Activated gamma-delta T cell treated with anti-CD3 and anti-CD28 coated beads, Interleukin-2, amount 50 U/mL, for 16 hours (primary cell): ENCODE results near the gene GALNT18.

Experiments
- DNase-seq: peaks from one replicate; pipeline ENCODE4 v3.0.0-alpha.2; 2020; ENCODE audit warnings: low read depth

GALNT18 gene

DNA sequence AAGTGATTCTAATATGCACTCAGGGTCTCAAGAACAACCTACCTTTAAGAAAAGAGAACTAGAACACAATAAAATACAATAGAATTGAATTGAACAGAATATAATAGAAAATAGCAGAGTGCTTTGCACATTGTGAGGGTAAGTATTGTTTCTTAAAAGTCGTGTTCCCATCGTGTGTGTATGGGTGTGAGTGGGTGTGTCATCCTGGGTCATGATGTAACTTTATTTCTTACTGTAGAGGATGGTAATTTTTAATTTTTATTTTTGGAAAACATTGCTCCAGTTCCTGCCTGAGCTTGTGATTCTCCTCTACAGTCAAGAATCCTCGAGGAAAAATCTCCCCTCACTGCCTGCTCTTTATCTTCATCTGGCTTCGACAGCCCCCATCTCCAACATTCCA is 193.1 kb downstream of the GALNT18 start:
- DNase-seq = no peak

DNA sequence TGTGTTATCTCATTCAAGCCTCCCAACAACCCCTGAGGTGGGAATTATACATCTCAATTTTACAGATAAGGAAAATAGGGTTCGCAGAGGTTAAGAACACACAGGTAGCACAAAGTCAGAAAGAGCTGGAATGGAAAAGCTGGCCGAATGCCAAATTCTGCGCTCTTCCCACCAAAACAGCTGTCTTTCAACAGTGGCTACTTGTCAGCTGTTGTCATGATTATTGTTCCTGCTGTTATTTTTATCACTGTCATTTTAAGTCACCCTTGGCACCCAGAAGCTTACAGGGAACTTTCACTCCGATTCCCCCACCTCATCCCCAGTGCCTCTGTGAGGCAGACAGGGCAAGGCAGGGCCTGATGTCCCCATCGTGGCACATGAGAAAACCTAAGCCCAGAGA is 194.3 kb downstream of the GALNT18 start:
- DNase-seq = no peak

DNA sequence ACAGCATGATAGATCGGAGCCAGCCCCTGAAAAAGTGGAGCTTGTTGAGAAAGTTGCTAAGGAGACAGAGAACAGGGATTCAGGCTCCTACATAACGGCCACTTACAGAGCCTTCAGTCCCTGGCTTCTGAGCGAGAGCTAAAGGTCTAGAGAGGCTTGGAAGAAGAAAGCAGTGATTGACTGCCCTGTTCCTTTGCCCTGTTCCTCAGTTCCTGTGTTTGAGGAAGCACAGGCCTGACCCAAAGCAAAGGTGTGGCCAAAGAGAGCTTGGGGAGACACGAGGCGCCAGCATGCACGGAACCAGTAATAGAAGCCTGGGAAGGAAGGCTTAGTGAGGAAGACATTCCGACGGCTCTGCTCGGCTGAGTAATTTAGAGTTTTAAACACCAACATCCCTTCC is 194.7 kb downstream of the GALNT18 start:
- no peak for DNase-seq

GRCh38 chr11:11426226-11426952 is 195.4 kb downstream of the GALNT18 start:
- no peak for DNase-seq

- DNase-seq = no peak
Measured at GRCh38 chr11:11425806-11426205, 196.0 kb downstream of the GALNT18 start.

DNA sequence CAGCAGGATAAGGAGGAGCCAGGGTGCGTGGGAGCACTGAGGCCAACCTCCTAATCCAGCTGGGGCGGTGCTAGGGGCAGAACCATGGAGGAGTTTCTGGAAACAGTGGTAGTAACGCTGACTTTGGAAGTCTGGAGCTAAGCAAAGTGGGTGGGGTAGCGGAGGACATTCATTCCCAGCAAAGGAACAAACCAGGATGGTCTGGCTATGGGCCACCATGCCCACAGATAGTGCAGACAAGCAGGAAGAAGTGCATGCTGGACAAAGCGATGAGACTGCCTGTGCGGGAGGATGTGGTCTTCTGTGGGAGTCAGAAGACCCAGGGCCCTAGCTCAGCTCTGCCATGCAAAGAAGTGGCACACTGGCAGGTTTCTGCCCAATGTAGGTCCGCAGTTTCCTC is 197.1 kb downstream of the GALNT18 start:
- DNase-seq = no peak

- DNase-seq = no peak
Measured at GRCh38 chr11:11422411-11423128, 199.2 kb downstream of the GALNT18 start.

DNA sequence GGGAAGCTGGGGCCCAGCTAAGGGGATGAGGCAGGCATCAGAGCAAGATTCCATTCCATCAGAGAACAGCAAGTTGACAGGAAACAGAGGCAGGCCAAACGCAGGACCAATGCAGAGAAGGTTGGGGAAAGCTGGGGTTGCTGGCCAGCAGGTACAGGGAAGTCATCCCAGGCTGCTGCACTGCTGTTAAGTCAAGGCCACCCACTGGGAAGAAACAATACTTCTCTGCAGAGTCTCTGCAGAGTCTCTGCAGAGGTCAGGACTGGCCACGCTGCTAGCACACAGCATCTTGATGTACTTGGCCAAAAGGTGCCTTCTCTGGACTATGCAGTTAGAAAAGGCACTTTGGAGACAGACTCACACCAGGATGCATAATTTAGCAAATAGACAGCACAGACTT is 200.3 kb downstream of the GALNT18 start:
- no peak for DNase-seq

DNA sequence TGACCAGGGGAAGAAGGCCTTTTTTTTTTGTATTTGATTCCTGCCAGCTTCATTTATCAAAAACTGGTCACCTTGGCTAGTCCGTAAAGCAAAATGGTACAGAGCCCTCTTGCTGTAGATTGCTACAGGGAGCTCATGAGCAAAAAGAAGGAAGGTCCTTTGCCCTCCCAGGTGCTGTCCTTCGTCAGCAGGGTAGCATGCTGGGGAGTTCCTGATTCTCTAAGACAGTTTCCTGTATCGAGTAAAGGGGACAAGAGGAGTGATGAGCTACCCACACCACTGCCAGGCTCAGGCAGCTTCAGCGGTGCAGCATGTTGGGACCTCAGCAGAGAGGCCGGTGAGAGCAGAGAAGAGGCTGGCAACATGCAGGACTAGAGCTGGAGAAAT is 200.9 kb downstream of the GALNT18 start:
- no peak for DNase-seq

DNA sequence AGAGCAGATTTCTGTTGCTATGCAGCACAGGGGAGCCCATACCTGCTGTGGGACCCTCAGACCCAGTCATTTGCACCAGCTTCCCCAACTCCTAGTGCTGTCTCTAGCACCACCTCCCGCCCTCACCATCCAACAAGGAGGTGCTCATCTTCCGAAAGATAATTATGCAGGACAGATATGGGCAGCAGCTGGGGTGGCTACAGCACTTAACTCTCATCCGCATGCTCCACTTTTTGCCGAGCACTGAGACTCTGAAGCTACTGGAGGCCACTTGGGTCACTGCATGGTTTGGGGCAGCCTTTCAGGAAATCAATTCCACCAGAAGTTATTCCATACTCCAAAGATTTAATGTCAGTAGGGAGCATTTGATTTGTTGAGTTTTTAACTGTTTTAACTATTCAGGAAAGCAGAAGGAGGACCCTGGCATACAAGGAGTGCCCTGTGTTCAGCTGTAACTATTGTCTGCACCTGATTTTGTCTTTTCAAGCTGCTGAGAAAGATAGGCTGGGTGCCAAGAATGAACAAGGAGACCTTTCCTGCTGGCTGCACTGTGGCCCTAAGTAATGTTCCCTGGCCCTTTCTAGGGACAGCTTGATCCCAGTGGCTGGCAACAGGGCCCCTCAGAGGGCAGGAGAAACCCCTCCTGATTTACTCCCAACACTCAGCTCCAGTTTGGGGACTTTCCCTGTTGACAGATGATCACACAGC is 201.5 kb downstream of the GALNT18 start:
- no peak for DNase-seq

GRCh38 chr11:11419747-11420146 is 202.1 kb downstream of the GALNT18 start:
- no peak for DNase-seq

GRCh38 chr11:11416917-11417316 is 204.9 kb downstream of the GALNT18 start:
- no peak for DNase-seq

DNA sequence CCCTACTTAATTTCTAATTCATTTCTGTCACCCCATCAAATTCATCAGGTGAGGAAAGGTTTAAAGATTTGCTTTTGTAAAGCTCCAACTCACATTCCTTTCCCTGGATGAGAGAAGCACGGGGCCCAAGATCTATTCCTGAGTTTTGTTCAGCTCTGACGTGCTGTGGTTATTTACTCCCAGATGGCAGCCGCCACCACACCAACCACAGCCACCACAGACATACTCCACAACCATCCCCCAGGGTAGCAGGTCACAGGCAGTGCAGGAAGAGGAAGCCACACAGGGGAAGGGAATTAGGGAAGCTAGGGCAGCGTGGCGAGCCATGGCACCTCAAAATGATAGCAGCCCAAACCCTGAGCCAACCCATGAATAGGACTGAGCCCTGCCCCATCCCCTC is 205.3 kb downstream of the GALNT18 start:
- no peak for DNase-seq

DNA sequence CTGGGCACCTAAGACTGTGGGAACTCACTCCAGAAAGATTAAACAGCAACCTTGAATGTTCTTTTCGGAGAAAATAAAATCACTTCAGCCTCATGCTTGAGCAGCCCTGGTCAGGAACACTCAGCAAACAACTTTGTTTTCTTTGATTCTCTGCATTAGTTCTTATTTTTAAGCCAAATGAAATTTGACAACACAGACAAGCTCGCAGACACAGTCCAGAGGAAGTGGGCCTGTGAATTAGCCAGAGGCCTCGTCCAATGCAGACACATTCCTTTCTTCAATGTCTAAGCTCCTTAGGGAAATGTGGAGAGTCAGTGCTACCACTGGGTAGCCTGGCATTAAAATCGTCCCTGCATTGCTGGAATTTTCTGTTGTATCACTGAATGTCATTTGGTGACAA is 205.9 kb downstream of the GALNT18 start:
- DNase-seq = no peak

GRCh38 chr11:11414996-11415395 is 206.8 kb downstream of the GALNT18 start:
- no peak for DNase-seq

- DNase-seq = no peak
Measured at GRCh38 chr11:11413776-11414175, 208.0 kb downstream of the GALNT18 start.

DNA sequence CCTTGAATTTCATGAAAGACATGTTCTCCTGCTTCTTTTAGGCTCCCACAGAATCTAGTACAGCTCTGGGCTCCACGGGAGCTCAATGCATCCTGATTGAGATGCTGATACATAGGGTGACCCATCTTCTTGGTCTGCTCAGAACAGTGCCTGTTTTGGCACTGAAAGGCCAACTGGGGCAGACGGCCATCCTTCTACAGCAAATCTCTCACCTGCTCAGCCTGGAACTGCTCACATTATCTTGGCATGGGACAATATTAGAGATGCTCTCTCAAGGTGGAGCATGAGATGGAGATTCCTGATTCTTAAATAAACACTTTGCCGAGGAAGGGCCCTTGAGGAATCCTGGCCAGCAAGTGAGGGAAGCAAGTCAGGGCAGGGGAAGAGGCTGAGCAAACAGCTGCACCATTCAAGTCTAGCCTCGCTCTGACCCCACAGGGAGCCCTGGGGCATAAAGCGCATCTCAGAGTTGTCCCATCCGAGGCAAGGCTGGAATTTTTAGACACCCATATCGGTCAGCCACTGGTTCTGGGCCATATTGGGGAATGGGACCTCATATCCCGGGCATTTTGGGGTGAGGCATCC is 210.3 kb downstream of the GALNT18 start:
- no peak for DNase-seq

DNA sequence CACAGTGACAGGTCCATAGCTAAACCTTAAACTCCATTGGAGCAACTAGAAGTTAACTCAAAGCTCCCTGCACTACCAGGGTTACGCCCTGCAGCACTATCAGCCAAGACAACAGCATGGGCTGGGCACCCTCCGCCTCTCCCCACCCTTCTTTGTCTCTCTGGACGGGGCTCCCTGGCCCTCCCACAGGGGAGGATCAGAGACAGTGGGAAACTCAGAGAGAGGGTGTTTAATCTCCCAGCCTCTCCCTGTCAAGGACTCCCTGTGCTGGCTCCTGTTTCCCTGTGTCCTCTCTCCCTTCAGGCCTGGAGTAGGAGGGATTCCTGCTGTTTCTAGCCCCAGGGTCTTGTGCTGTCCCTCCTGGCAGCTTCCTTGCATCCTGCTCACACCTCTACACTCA is 211.9 kb downstream of the GALNT18 start:
- no peak for DNase-seq

GRCh38 chr11:11409224-11409623 is 212.6 kb downstream of the GALNT18 start:
- no peak for DNase-seq

DNA sequence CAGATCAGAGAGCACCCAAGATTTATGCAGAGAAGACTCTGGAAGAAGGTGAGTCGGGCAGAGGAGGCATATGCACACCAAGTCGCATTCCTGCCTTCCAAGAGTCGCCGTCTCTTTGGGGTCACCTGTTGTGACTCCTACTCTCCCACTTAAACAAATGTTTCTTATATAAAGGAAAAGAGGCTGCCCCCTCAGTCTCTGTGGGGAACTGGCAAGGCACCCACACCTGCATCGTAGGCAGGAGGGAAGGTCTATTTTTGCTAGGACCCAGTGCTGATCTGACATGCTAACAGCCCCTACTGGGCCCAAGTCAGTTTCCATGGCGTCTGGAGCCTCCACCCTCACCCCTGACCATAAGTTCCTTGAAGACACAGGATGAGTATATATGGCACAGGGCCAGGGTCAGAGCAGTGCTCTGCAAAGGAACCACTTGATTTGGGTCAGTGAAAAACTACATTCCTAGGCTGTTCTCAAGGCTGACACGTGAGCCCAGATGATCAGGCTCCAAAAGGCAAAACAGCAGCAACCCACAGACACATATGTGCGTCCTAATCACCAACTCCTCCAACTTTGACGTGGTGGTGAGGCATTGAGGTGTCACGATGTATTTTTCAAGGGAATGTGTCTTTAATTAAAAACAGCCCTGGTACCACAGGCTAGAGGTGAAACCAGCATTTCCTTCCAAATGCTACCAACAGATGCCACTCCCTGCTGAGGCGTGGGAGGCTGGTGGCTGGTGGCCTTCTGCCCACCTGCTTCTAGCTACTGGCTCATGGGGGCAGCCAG is 213.2 kb downstream of the GALNT18 start:
- DNase-seq = no peak

GRCh38 chr11:11407763-11408084 is 214.1 kb downstream of the GALNT18 start:
- DNase-seq = no peak

DNA sequence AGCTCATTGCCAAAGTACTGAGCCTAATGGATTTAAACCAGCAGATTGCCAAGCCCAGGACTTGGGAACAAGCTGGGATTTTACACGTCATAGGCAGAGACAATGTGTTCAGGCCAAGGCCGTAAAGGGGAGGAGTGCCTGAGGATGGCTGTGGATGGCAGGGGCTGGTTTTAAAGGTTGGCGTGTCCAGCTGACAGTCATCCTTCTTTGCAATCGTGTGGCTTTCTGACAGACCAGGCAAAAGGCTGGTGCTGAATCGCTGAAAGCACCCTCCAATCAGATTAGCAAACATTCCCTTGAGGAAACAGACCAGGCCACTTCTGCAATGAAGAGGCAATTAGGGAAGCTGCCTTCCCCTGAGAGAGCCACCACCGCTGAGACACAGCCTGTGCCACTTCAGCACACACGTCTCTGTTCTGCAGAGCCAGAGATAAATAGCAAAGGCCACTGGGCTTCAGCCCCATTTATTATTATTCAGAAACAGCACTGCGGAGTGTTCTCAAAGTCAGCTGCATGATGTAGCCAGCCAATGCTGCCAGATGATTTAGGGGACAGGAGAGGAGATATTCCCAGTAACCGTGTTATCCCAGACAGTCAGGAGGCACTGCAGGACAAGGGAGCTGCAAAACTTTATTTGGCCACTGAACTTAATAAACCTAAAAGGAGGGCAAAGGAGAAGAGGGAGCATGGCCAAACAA is 214.6 kb downstream of the GALNT18 start:
- no peak for DNase-seq
